Ovary (tissue), 9 donors: ENCODE results near the gene PIK3R5. TPM values are rescaled to one million over a fixed set of nuclear protein-coding genes. Genes with fewer than 3 reads are reported as not detected.

Experiments
- DNase-seq, 5 donors: peaks; one replicate each; pipeline ENCODE4 v3.0.0-alpha.2; 2019 to 2020
- H3K27ac ChIP-seq, 2 donors: fragments of 200-600 bp; one replicate each; pipeline versions ENCODE4 v1.5.1 to v1.8.0; 2019 to 2022
- H3K27me3 ChIP-seq: fragments of 200-600 bp; one replicate; pipeline ENCODE4 v1.8.0; 2022
- H3K36me3 ChIP-seq: fragments of 200-600 bp; sonication (generic); one replicate; pipeline ENCODE4 v1.5.1; 2019
- H3K4me1 ChIP-seq: one replicate; pipeline ENCODE4 v1.8.1; 2013; ENCODE audit warnings: mild to moderate bottlenecking, moderate library complexity; ENCODE audit not compliant: insufficient read depth
- H3K4me3 ChIP-seq: fragments of 200-600 bp; sonication (generic); one replicate; pipeline ENCODE4 v1.5.1; 2017
- H3K9me3 ChIP-seq, 2 donors: fragments of 200-600 bp in 1 of 2; sonication (generic) in 1 of 2; one replicate each; pipeline versions ENCODE4 v1.5.1 to v1.8.1; 2013 to 2019; ENCODE audit warnings: mild to moderate bottlenecking in 1 of 2, moderate library complexity in 1 of 2
- EP300 ChIP-seq: sonication (generic); formaldehyde crosslinking; IDR thresholded peaks from one replicate; pipeline ENCODE4 v1.6.1; 2017; ENCODE audit warnings: antibody characterized with exemption
- POLR2A ChIP-seq: fragments of 450-650 bp; IDR thresholded peaks from one replicate; pipeline ENCODE4 v1.6.1; 2017; ENCODE audit warnings: antibody characterized with exemption, mild to moderate bottlenecking, moderate library complexity
- WGBS, 3 donors: extraction: QIAGEN DNeasy Blood & Tissue Kit in 1 of 3; methylation state at CpG; one replicate each; pipeline versions ENCODE4 v1.1.5 to v1.1.7; 2013 to 2017; 5-methylcytosine and 5-hydroxymethylcytosine counted together
- intact Hi-C, 4 donors: fragments of 100-400 bp; cut with DNase I; formaldehyde crosslinking; loops; one replicate each; pipeline versions ENCODE4 v1.11.0 to v1.15.1; 2022 to 2023
- polyA plus RNA-seq, 2 donors: library from polyadenylated mRNA; stranded (reverse); fragments of 200-250 nt in 1 of 2; fragments of 350-450 nt in 1 of 2; fragmentation: Illumina TruSeq in 1 of 2; extraction: RNeasy Lipid Tissue Mini Kit (QIAGEN cat#74804) in 1 of 2; gene quantifications; one replicate each; pipeline ENCODE4 v1.2.3, GENCODE V29; 2013 to 2014
- total RNA-seq, 7 donors: library from RNA; depleted of rRNA in 2 of 7; stranded (reverse); fragments of >200 nt in 2 of 7; fragmentation: NEBNext Ultra II Directional in 3 of 7; extraction: Animal tissue kit (Norgen Biotek cat#: 25700) in 3 of 7; gene quantifications; one replicate each; pipeline versions ENCODE4 v1.1.0 to v1.2.4, GENCODE V29; 2016 to 2023
- TF ChIP-seq, protein P1 (sequence below), 3 donors: fragments of 450-650 bp in 2 of 3; fragments of 200-600 bp in 1 of 3; IDR thresholded peaks; one replicate each; pipeline versions ENCODE4 v1.5.1 to v1.8.0; 2016 to 2022; ENCODE audit warnings: antibody characterized with exemption in 3 of 3, mild to moderate bottlenecking in 1 of 3
- donor health status: DM: no; HTN: no; CAD: no; lungs with moderate emphysema.
- donor health status: DM: no; HTN: no; CAD: no.
- donor health status: Bipolar disorder and iron deficiency.
- donor health status: DM: yes; HTN: yes; CAD: no.
- donor health status: DM: no; HTN: no; CAD: no.
- donor health status: DM: yes; HTN: yes; CAD: no.

The PIK3R5 gene
- total and polyA plus RNA-seq, 9 donors = 0.86 to 8.9 (median 3.7) TPM

DNA sequence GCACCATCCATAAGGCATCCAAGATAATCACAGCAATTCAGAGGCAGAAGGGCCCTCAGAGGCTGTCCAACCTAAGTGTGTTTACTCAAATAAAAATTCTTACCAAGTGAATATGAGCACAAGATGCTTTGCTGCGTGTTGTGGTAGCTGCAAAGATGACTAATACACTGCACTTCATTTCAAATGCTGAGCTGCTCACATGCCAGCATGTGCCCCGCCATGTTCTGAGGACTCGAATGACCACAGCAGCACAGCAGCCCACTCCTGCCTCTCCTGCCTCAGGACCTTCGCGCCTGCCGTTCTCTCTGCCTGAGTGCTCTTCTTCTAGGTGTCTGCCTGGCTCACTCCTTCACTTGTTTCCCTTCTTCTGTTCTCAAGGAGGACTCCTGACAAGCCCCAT, 19.0 kb downstream of the PIK3R5 start:
- intact Hi-C loops = loop anchor here in 1 of 4 donors (10.0 kb wide), 1 partner anchor 58 kb away; no protein-coding TSS in a partner anchor
- Histone ChIP-seq H3K27ac (no peak overlapping the region), H3K9me3 (no peaks in the 10 kb centered on the region), H3K36me3 (no peaks in the 10 kb centered on the region), H3K4me3 (no peak overlapping the region), H3K4me1 (no peaks in the 10 kb centered on the region), H3K27me3 (no peaks in the 10 kb centered on the region)
- no peak for DNase-seq
- WGBS, 3 donors = 88 to 90% (median 89%) methylated on average over 6 of the region's 6 CpGs
- TF ChIP-seq, protein P1, sequence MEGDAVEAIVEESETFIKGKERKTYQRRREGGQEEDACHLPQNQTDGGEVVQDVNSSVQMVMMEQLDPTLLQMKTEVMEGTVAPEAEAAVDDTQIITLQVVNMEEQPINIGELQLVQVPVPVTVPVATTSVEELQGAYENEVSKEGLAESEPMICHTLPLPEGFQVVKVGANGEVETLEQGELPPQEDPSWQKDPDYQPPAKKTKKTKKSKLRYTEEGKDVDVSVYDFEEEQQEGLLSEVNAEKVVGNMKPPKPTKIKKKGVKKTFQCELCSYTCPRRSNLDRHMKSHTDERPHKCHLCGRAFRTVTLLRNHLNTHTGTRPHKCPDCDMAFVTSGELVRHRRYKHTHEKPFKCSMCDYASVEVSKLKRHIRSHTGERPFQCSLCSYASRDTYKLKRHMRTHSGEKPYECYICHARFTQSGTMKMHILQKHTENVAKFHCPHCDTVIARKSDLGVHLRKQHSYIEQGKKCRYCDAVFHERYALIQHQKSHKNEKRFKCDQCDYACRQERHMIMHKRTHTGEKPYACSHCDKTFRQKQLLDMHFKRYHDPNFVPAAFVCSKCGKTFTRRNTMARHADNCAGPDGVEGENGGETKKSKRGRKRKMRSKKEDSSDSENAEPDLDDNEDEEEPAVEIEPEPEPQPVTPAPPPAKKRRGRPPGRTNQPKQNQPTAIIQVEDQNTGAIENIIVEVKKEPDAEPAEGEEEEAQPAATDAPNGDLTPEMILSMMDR (IDR thresholded peaks at IDR 0.05) = no peak
- no peak for TF ChIP-seq POLR2A
- TF ChIP-seq EP300 = no peak

DNA sequence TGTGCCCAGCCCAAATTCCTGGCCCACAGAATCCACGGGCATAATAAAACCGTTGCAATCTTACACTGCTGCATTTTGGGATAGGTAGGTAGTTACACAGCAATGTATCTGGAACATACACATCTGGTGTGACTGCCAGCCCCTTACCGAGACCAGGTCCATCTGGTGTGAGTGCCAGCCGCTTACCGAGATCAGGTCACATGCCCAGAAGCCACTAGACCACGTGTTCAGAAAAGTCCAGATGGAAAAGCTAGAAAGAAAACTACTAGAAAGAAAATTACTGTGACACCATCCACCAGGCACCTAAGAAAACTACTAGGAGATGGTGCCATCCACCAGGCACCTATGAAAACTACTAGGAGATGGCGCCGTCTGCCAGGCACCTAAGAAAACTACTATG, 19.4 kb downstream of the PIK3R5 start:
- no peak overlapping the region for H3K4me3 ChIP-seq
- no peak for DNase-seq
- WGBS, 3 donors = 80 to 83% (median 82%) methylated on average over 8 of the region's 8 CpGs
- no peaks in the 10 kb centered on the region for H3K27me3 ChIP-seq
- no peaks in the 10 kb centered on the region for H3K36me3 ChIP-seq
- TF ChIP-seq POLR2A = no peak
- H3K9me3 ChIP-seq = no peaks in the 10 kb centered on the region
- intact Hi-C loops = loop anchor here in 1 of 4 donors (10.0 kb wide), 1 partner anchor 59 kb away; no protein-coding TSS in a partner anchor
- H3K27ac ChIP-seq = no peak overlapping the region
- no peaks in the 10 kb centered on the region for H3K4me1 ChIP-seq

DNA sequence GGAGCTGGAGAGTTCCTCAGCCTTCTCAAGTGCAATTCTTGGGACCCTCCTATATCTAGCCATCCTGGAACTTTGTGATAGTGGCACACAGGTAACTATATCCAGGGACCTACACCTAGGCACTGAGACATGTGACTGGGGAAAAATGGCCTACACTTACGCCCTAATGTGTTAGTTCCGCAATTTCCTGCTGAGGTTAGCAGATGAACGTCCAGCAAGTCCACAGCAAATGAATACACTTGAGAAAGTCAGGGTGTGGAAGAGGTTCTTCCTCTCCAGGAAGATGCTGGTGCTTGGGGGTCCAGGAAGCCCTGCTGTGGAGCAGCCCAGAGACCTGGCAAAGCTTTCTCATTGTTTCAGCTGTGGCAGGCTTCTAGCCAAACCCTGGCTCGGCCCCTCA, 20.8 kb downstream of the PIK3R5 start:
- H3K36me3 ChIP-seq = no peaks in the 10 kb centered on the region
- 86 to 90% (median 90%) methylated on average over 4 of the region's 4 CpGs for WGBS, 3 donors
- intact Hi-C loops = loop anchor here in 1 of 4 donors (10.0 kb wide), 1 partner anchor 60 kb away; no protein-coding TSS in a partner anchor
- TF ChIP-seq POLR2A = no peak
- TF ChIP-seq, protein P1 (IDR thresholded peaks at IDR 0.05) = no peak
- TF ChIP-seq EP300 = no peak
- H3K27me3 ChIP-seq = no peaks in the 10 kb centered on the region
- no peak overlapping the region for H3K4me3 ChIP-seq
- DNase-seq = no peak
- no peaks in the 10 kb centered on the region for H3K4me1 ChIP-seq
- no peaks in the 10 kb centered on the region for H3K9me3 ChIP-seq
- no peak overlapping the region for H3K27ac ChIP-seq

DNA sequence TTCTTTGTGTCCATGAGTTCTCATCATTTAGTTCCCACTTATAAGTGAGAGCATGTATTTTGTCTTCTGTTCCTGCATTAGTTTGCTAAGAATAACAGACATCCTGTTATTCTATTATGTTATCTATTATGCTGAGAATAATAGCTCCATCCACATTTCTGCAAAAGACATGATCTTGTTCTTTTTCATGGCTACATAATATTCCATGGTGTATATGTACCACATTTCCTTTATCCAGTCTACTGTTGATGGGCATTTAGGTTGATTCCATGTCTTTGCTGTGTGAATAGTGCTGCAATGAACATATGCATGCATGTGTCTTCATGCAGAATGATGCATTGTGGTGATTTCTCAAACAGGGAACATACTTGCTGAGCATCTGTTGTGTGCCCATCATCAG, 21.4 kb downstream of the PIK3R5 start:
- H3K4me3 ChIP-seq = no peak overlapping the region
- TF ChIP-seq POLR2A (no peak), EP300 (no peak)
- TF ChIP-seq, protein P1 (IDR thresholded peaks at IDR 0.05) = no peak
- no peak overlapping the region for H3K27ac ChIP-seq
- no peaks in the 10 kb centered on the region for H3K4me1 ChIP-seq
- H3K36me3 ChIP-seq = no peaks in the 10 kb centered on the region
- intact Hi-C loops = loop anchor here in 1 of 4 donors (10.0 kb wide), 1 partner anchor 61 kb away; no protein-coding TSS in a partner anchor
- H3K27me3 ChIP-seq = no peaks in the 10 kb centered on the region
- no peaks in the 10 kb centered on the region for H3K9me3 ChIP-seq
- no peak for DNase-seq

DNA sequence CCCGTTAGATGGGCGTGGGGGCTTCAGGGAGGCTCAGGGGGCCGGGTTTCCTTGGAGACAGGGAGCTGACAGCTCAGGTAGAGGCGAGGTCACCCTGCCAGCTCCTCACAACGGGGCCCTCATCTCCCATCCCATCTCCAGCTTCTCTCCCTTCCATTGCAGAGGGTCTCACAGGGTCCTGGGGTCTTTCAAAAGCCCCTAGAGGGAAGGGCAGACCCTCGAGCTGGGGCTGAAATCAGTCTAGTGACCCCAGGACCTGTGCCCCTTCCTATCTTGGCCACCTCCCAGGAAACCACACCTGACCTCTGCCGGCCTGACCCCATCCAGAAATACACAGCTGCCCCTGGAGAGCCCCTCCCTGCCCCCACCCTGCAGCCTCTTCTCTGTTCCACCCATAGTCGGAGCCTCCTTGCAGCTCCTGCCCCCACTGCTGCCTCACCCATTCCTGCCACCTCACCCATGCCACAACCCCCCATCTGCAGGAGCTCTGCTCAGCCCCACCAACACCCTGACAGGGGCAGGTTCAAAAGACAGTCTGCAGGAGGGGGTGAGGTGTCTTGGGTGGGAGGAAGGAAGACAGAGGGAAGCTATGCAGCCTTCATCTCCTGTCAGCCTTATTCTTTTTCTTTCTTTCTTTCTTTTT, 23.4 kb downstream of the PIK3R5 start:
- intact Hi-C loops = loop anchor here in 1 of 4 donors (10.0 kb wide), 1 partner anchor 63 kb away; no protein-coding TSS in a partner anchor

More for the DNA sequence above, 23.4 kb downstream of the PIK3R5 start:
- DNase-seq = no peak
- no peaks in the 10 kb centered on the region for H3K27me3 ChIP-seq
- no peaks in the 10 kb centered on the region for H3K36me3 ChIP-seq
- WGBS, 3 donors = 58 to 60% (median 59%) methylated on average over 8 of the region's 8 CpGs
- H3K27ac ChIP-seq = no peak overlapping the region
- no peak overlapping the region for H3K4me3 ChIP-seq
- no peaks in the 10 kb centered on the region for H3K9me3 ChIP-seq
- TF ChIP-seq EP300 = no peak
- TF ChIP-seq, protein P1 (IDR thresholded peaks at IDR 0.05) = no peak
- no peak for TF ChIP-seq POLR2A
- no peaks in the 10 kb centered on the region for H3K4me1 ChIP-seq
